Hepatocyte (in vitro differentiated cells): ENCODE data around the gene DSCAML1. TPM values are rescaled to one million over a fixed set of nuclear protein-coding genes. Genes with fewer than 3 reads are reported as not detected.
A peak's percentile ranks its signal among the peaks of the same experiment; 100 is the strongest.

Experiments used
- DNase-seq: peaks from one replicate; pipeline ENCODE4 v3.0.0-alpha.2; 2016; ENCODE audit warnings: low spot score
- H2AFZ ChIP-seq: fragments of 200-600 bp; sonication (generic); 2 replicates; pipeline ENCODE4 v1.6.0; 2016; ENCODE audit warnings: antibody characterized with exemption, mild to moderate bottlenecking
- H3K27ac ChIP-seq: fragments of 200-600 bp; sonication (generic); 2 replicates; pipeline ENCODE4 v1.5.1; 2016; ENCODE audit warnings: mild to moderate bottlenecking
- H3K27me3 ChIP-seq: fragments of 200-600 bp; sonication (generic); 2 replicates; pipeline ENCODE4 v1.6.1; 2016
- H3K36me3 ChIP-seq: fragments of 200-600 bp; sonication (generic); replicated peaks from 2 replicates; pipeline ENCODE4 v1.5.1; 2016; ENCODE audit warnings: low read depth; ENCODE audit not compliant: insufficient read depth
- H3K4me1 ChIP-seq: fragments of 200-600 bp; sonication (generic); 2 replicates; pipeline ENCODE4 v1.5.1; 2016; ENCODE audit warnings: mild to moderate bottlenecking, moderate library complexity; ENCODE audit not compliant: insufficient read depth
- H3K4me2 ChIP-seq: fragments of 200-600 bp; sonication (generic); 2 replicates; pipeline ENCODE4 v1.6.0; 2016
- H3K4me3 ChIP-seq: fragments of 200-600 bp; sonication (generic); 2 replicates; pipeline ENCODE4 v1.5.1; 2016; ENCODE audit warnings: mild to moderate bottlenecking
- H3K79me2 ChIP-seq: fragments of 200-600 bp; sonication (generic); 2 replicates; pipeline ENCODE4 v1.6.0; 2017; ENCODE audit warnings: mild to moderate bottlenecking
- H3K9me2 ChIP-seq: fragments of 200-600 bp; sonication (generic); replicated peaks from 2 replicates; pipeline ENCODE4 v1.6.0; 2017; ENCODE audit warnings: mild to moderate bottlenecking; ENCODE audit not compliant: insufficient read depth
- H3K9me3 ChIP-seq: fragments of 200-600 bp; sonication (generic); 2 replicates; pipeline ENCODE4 v1.5.1; 2016; ENCODE audit warnings: low read depth, mild to moderate bottlenecking
- H4K20me1 ChIP-seq: fragments of 200-600 bp; sonication (generic); 2 replicates; pipeline ENCODE4 v1.6.0; 2016; ENCODE audit warnings: mild to moderate bottlenecking; ENCODE audit not compliant: insufficient read depth, poor library complexity, severe bottlenecking
- CTCF ChIP-seq: fragments of 200-600 bp; sonication (generic); IDR thresholded peaks from 2 replicates; pipeline ENCODE4 v1.5.1; 2016; ENCODE audit warnings: antibody characterized with exemption, mild to moderate bottlenecking; ENCODE audit not compliant: poor library complexity
- EZH2 ChIP-seq: fragments of 200-600 bp; sonication (generic); IDR thresholded peaks from 2 replicates; pipeline ENCODE4 v1.6.1; 2016; ENCODE audit warnings: antibody characterized with exemption, mild to moderate bottlenecking, borderline replicate concordance
- EZH2phosphoT487 ChIP-seq: fragments of 200-600 bp; sonication (generic); IDR thresholded peaks from one replicate; pipeline ENCODE4 v1.6.1; 2018; ENCODE audit warnings: antibody characterized with exemption, mild to moderate bottlenecking, low read depth, moderate library complexity; ENCODE audit not compliant: unreplicated experiment, severe bottlenecking
- WGBS: methylation state at CpG from one replicate; pipeline ENCODE4 v1.1.6; 2016; ENCODE audit warnings: low lambda C conversion rate; ENCODE audit errors: missing lambda C conversion rate; 5-methylcytosine and 5-hydroxymethylcytosine counted together
- polyA plus RNA-seq: library from polyadenylated mRNA; unstranded; fragments of >200 nt; fragmentation: Nextera tagmentation; extraction: Ambion mirVana; gene quantifications from 2 replicates; pipeline ENCODE4 v1.2.1, GENCODE V29; 2016
- total RNA-seq: library from RNA; depleted of rRNA; stranded (reverse); fragments of >200 nt; gene quantifications from 2 replicates; pipeline ENCODE4 v1.2.3, GENCODE V29; 2014

Gene DSCAML1
- total and polyA plus RNA-seq, 2 experiments from 2014 or later, result 0.46 to 2.6 TPM

- TF ChIP-seq EZH2phosphoT487 (no peak), EZH2 (no peak), CTCF (no peak)
- Histone ChIP-seq H3K36me3 (no peaks in the 10 kb centered on the region), H3K4me2 (no peak overlapping the region), H3K9me3 (no peaks in the 10 kb centered on the region), H3K79me2 (no peaks in the 10 kb centered on the region), H3K27ac (peak overlapping the region; percentile 92), H3K9me2 (no peaks in the 10 kb centered on the region), H3K27me3 (no peaks in the 10 kb centered on the region), H3K4me3 (no peak overlapping the region), H2AFZ (no peak overlapping the region), H3K4me1 (peaks cover 26% of the 10 kb centered on the region), H4K20me1 (no peaks in the 10 kb centered on the region)
- 33% methylated on average over 7 of the region's 7 CpGs for WGBS
- peak; percentile 87 for DNase-seq
Observed at GRCh38 chr11:117833401-117833891, 36.4 kb upstream of the DSCAML1 start.

GRCh38 chr11:117832511-117832910 lies 35.5 kb upstream of the DSCAML1 start:
- Histone ChIP-seq H3K27me3 (no peaks in the 10 kb centered on the region), H3K9me3 (no peaks in the 10 kb centered on the region), H3K27ac (peak overlapping the region; percentile 92), H3K79me2 (no peaks in the 10 kb centered on the region), H2AFZ (no peak overlapping the region), H3K4me2 (no peak overlapping the region), H3K4me3 (no peak overlapping the region), H4K20me1 (no peaks in the 10 kb centered on the region), H3K36me3 (no peaks in the 10 kb centered on the region), H3K9me2 (no peaks in the 10 kb centered on the region), H3K4me1 (peaks cover 29% of the 10 kb centered on the region)
- TF ChIP-seq CTCF, result no peak
- DNase-seq, result no peak
- WGBS, result 96% methylated on average over 8 of the region's 8 CpGs

- TF ChIP-seq EZH2 (no peak), EZH2phosphoT487 (no peak), CTCF (no peak)
- Histone ChIP-seq H3K79me2 (no peaks in the 10 kb centered on the region), H3K27ac (no peak overlapping the region), H3K4me1 (peaks cover 29% of the 10 kb centered on the region), H2AFZ (no peak overlapping the region), H3K36me3 (no peaks in the 10 kb centered on the region), H3K9me2 (no peaks in the 10 kb centered on the region), H3K4me2 (no peak overlapping the region), H3K27me3 (no peaks in the 10 kb centered on the region), H3K9me3 (no peaks in the 10 kb centered on the region), H4K20me1 (no peaks in the 10 kb centered on the region), H3K4me3 (no peak overlapping the region)
- 97% methylated on average over 7 of the region's 7 CpGs for WGBS
- no peak for DNase-seq
Observed at GRCh38 chr11:117831661-117832415, 34.8 kb upstream of the DSCAML1 start.
